Progenitor cell of endocrine pancreas (in vitro differentiated cells): ENCODE results near the gene ZIM2. TPM values are rescaled to one million over a fixed set of nuclear protein-coding genes. Genes with fewer than 3 reads are reported as not detected.
"Not testable (repeated sequence)": the region's sequence is repeated elsewhere in the genome, so short reads cannot be mapped to it uniquely, and the experiment has no call there.

Experiments
- DNase-seq: peaks from one replicate; pipeline ENCODE4 v3.0.0; 2021; ENCODE audit warnings: low spot score; ENCODE audit not compliant: unreplicated experiment
- H3K27ac Mint-ChIP-seq: 2 replicates; pipeline ENCODE4 v1.8.0; 2021; ENCODE audit warnings: mild to moderate bottlenecking, moderate library complexity, mixed read lengths
- H3K27me3 Mint-ChIP-seq: 2 replicates; pipeline ENCODE4 v1.8.0; 2021; ENCODE audit warnings: mixed read lengths
- H3K36me3 Mint-ChIP-seq: 2 replicates; pipeline ENCODE4 v1.8.0; 2022; ENCODE audit warnings: mixed read lengths; ENCODE audit not compliant: insufficient read depth
- H3K4me1 Mint-ChIP-seq: 2 replicates; pipeline ENCODE4 v1.8.0; 2021; ENCODE audit warnings: low read depth, mixed read lengths
- H3K4me3 Mint-ChIP-seq: 2 replicates; pipeline ENCODE4 v1.8.0; 2021; ENCODE audit warnings: low read depth, mild to moderate bottlenecking, moderate library complexity, mixed read lengths
- H3K9me3 Mint-ChIP-seq: 2 replicates; pipeline ENCODE4 v1.8.0; 2021; ENCODE audit warnings: low read depth, mixed read lengths
- CTCF ChIP-seq: fragments of 200-600 bp; sonication (generic); IDR thresholded peaks from one replicate; pipeline ENCODE4 v1.5.0; 2021; ENCODE audit warnings: antibody characterized with exemption, mild to moderate bottlenecking; ENCODE audit not compliant: unreplicated experiment
- total RNA-seq: library from RNA; stranded (reverse); gene quantifications from 2 replicates; pipeline ENCODE4 v1.2.1, GENCODE V29; 2021

Gene ZIM2
- total RNA-seq, 1 donor from 2014 or later = not detected

DNA sequence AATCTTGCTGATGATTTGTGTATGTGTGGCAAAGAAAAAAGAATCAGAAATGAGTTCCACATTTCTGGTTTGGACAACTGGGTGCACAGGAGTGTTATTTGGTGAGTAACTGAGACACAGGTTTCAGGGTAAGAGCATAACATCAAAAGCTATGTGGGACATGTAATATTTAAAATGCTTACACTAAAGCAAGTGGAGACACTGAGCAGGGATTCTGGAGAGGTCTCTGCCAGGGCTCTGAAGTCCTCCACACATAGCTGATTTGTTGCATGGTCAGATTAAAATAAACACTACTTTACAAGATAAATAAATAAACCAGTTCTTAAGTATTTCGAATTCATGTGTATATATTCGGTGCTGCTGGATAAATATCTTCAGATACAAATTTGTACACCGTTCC is 16.3 kb upstream of the ZIM2 start:
- no peak overlapping the region for H3K4me3 Mint-ChIP-seq
- H3K4me1 Mint-ChIP-seq = no peaks in the 10 kb centered on the region
- TF ChIP-seq CTCF = no peak
- H3K36me3 Mint-ChIP-seq = peaks cover 2% of the 10 kb centered on the region
- H3K27ac Mint-ChIP-seq = no peak overlapping the region
- DNase-seq = no peak
- H3K9me3 Mint-ChIP-seq = peaks cover 52% of the 10 kb centered on the region
- H3K27me3 Mint-ChIP-seq = no peaks in the 10 kb centered on the region

DNA sequence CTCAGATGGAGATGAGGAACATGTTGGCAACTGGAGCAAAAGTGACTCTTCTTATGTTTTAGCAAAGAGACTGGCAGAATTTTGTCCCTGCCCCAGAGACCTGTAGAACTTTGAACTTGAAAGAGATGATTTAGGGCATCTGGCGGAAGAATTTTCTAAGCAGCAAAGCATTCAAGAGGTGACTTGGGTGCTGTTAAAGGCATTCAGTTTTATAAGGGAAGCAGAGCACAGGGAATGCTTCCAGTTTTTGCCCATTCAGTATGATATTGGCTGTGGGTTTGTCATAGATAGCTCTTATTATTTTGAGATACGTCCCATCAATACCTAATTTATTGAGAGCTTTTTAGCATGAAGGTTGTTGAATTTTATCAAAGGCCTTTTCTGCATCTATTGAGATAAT is 11.8 kb upstream of the ZIM2 start:
- not testable (repeated sequence) for DNase-seq, H3K4me1 Mint-ChIP-seq, H3K4me3 Mint-ChIP-seq, H3K27ac Mint-ChIP-seq, H3K36me3 Mint-ChIP-seq, H3K27me3 Mint-ChIP-seq
- H3K9me3 Mint-ChIP-seq = peaks cover 66% of the 10 kb centered on the region

GRCh38 chr19:56848166-56848565 is 7.6 kb upstream of the ZIM2 start:
- TF ChIP-seq CTCF = no peak
- Mint-ChIP-seq H3K4me3 (no peak overlapping the region), H3K4me1 (no peaks in the 10 kb centered on the region), H3K36me3 (peaks cover 2% of the 10 kb centered on the region), H3K9me3 (peaks cover 58% of the 10 kb centered on the region), H3K27ac (no peak overlapping the region), H3K27me3 (no peaks in the 10 kb centered on the region)
- DNase-seq = no peak

- Mint-ChIP-seq H3K36me3 (peaks cover 10% of the 10 kb centered on the region), H3K4me1 (no peaks in the 10 kb centered on the region), H3K4me3 (no peak overlapping the region), H3K27me3 (no peaks in the 10 kb centered on the region), H3K27ac (no peak overlapping the region), H3K9me3 (peaks cover 33% of the 10 kb centered on the region)
- no peak for TF ChIP-seq CTCF
- no peak for DNase-seq
Measured at GRCh38 chr19:56842412-56842811, 1.9 kb upstream of the ZIM2 start.

- no peaks in the 10 kb centered on the region for H3K27me3 Mint-ChIP-seq
- H3K4me3 Mint-ChIP-seq = no peak overlapping the region
- H3K36me3 Mint-ChIP-seq = peaks cover 13% of the 10 kb centered on the region
- no peak overlapping the region for H3K27ac Mint-ChIP-seq
- no peak for TF ChIP-seq CTCF
- H3K9me3 Mint-ChIP-seq = peaks cover 28% of the 10 kb centered on the region
- H3K4me1 Mint-ChIP-seq = no peaks in the 10 kb centered on the region
- no peak for DNase-seq
Measured at GRCh38 chr19:56841193-56841543, 642 bp upstream of the ZIM2 start.

GRCh38 chr19:56839652-56840450 is 675 bp downstream of the ZIM2 start:
- no peaks in the 10 kb centered on the region for H3K27me3 Mint-ChIP-seq
- no peak overlapping the region for H3K27ac Mint-ChIP-seq
- no peak for DNase-seq
- H3K9me3 Mint-ChIP-seq = peaks cover 35% of the 10 kb centered on the region
- H3K4me3 Mint-ChIP-seq = no peak overlapping the region
- no peak for TF ChIP-seq CTCF
- H3K4me1 Mint-ChIP-seq = no peaks in the 10 kb centered on the region
- peaks cover 21% of the 10 kb centered on the region for H3K36me3 Mint-ChIP-seq
